Upper lobe of left lung (tissue), 6 donors: ENCODE measurements around the gene DOCK11. TPM values are rescaled to one million over a fixed set of nuclear protein-coding genes. Genes with fewer than 3 reads are reported as not detected.

ENCODE experiments used
- ATAC-seq, 2 donors: fragments of 200-7000 bp; cut with Tn5 transposase; one replicate each; pipeline ENCODE4 v1.9.1; 2022; ENCODE audit warnings: mild to moderate bottlenecking in 2 of 2, moderate library complexity in 2 of 2; ENCODE audit not compliant: low FRiP score in 2 of 2
- DNase-seq, 2 donors: peaks; one replicate each; pipeline ENCODE4 v3.0.0-alpha.2; 2019 to 2020
- H3K27ac ChIP-seq, 4 donors: fragments of 200-600 bp; sonication (generic); one replicate each; pipeline ENCODE4 v1.5.1; 2016 to 2019
- H3K27me3 ChIP-seq, 4 donors: fragments of 200-600 bp; sonication (generic); one replicate each; pipeline ENCODE4 v1.5.1; 2017 to 2019
- H3K36me3 ChIP-seq, 4 donors: fragments of 200-600 bp; sonication (generic); one replicate each; pipeline ENCODE4 v1.5.1; 2016 to 2019
- H3K4me1 ChIP-seq, 4 donors: fragments of 200-600 bp; sonication (generic); one replicate each; pipeline ENCODE4 v1.5.1; 2018 to 2019
- H3K4me3 ChIP-seq, 4 donors: fragments of 200-600 bp; sonication (generic); one replicate each; pipeline ENCODE4 v1.5.1; 2017 to 2019; ENCODE audit warnings: mild to moderate bottlenecking in 2 of 4, moderate library complexity in 1 of 4
- H3K9me3 ChIP-seq, 4 donors: fragments of 200-600 bp; sonication (generic); one replicate each; pipeline ENCODE4 v1.5.1; 2018 to 2019
- EP300 ChIP-seq, 4 donors: sonication (generic); formaldehyde crosslinking; IDR thresholded peaks; one replicate each; pipeline ENCODE4 v1.5.1; 2017; ENCODE audit warnings: antibody characterized with exemption in 4 of 4, control low read depth in 2 of 4
- POLR2A ChIP-seq, 4 donors: fragments of 450-650 bp; IDR thresholded peaks; one replicate each; pipeline ENCODE4 v1.5.1; 2016 to 2017; ENCODE audit warnings: antibody characterized with exemption in 4 of 4, mild to moderate bottlenecking in 2 of 4
- POLR2AphosphoS5 ChIP-seq, 2 donors: sonication (generic); formaldehyde crosslinking; IDR thresholded peaks; one replicate each; pipeline ENCODE4 v1.5.1; 2017; ENCODE audit warnings: antibody characterized with exemption in 2 of 2
- WGBS, 2 donors: methylation state at CpG; one replicate each; pipeline ENCODE4 v1.1.5; 2017 to 2018; 5-methylcytosine and 5-hydroxymethylcytosine counted together
- total RNA-seq, 6 donors: library from RNA; depleted of rRNA in 4 of 6; stranded (reverse); fragments of >200 nt in 4 of 6; gene quantifications; one replicate each; pipeline versions ENCODE4 v1.1.0 to v1.2.1, GENCODE V29; 2016 to 2021
- TF ChIP-seq, protein P1 (sequence below), 6 experiments: fragments of 450-650 bp in 4 of 6; fragments of 200-600 bp in 2 of 6; sonication (generic) in 2 of 6; IDR thresholded peaks; one replicate each; pipeline ENCODE4 v1.5.1; 2016 to 2019; ENCODE audit warnings: antibody characterized with exemption in 6 of 6
- donor health status: DM: no; HTN: no; CAD: no; lungs with moderate emphysema.
- donor health status: DM: no; HTN: yes; CAD: no; lungs with severe emphysema.

Gene DOCK11
- total RNA-seq, 6 donors from 2014 or later, result 20.6 to 51.6 (median 42.1) TPM

DNA sequence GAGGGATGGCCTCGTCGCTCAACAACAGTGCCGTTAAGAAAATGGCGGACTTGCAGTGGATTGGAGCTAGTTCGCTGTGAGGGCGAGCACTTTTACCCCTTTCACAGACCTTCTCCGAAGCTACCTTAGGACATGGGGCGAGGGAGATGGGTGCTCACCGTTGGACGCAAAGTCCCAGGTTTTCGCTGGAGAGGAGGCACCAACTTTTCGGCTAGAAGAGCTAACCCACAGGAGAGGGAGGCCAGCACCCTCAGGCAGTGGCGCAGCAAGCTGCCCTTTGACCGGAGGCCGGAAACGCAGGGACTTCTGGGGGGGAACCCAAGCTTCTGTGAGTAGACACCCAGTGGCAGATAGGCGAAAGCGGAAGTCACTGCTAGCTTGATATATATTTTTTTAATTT lies 138.7 kb downstream of the DOCK11 start:
- ATAC-seq (no peak), DNase-seq (no peak)
- Histone ChIP-seq H3K27me3 (no peaks in the 10 kb centered on the region), H3K4me3 (no peak overlapping the region), H3K27ac (no peak overlapping the region), H3K9me3 (no peaks in the 10 kb centered on the region), H3K4me1 (no peaks in the 10 kb centered on the region), H3K36me3 (peaks cover 0 to 4% (median 0%) of the 10 kb centered on the region in 4 donors)
- TF ChIP-seq, protein P1, sequence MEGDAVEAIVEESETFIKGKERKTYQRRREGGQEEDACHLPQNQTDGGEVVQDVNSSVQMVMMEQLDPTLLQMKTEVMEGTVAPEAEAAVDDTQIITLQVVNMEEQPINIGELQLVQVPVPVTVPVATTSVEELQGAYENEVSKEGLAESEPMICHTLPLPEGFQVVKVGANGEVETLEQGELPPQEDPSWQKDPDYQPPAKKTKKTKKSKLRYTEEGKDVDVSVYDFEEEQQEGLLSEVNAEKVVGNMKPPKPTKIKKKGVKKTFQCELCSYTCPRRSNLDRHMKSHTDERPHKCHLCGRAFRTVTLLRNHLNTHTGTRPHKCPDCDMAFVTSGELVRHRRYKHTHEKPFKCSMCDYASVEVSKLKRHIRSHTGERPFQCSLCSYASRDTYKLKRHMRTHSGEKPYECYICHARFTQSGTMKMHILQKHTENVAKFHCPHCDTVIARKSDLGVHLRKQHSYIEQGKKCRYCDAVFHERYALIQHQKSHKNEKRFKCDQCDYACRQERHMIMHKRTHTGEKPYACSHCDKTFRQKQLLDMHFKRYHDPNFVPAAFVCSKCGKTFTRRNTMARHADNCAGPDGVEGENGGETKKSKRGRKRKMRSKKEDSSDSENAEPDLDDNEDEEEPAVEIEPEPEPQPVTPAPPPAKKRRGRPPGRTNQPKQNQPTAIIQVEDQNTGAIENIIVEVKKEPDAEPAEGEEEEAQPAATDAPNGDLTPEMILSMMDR (IDR thresholded peaks at IDR 0.05), result no peak
- TF ChIP-seq POLR2AphosphoS5 (IDR thresholded peaks at IDR 0.05) (no peak), POLR2A (IDR thresholded peaks at IDR 0.05) (no peak)
- WGBS, 2 donors, result 95 to 98% methylated on average over 9 to 18 of the region's 18 CpGs

DNA sequence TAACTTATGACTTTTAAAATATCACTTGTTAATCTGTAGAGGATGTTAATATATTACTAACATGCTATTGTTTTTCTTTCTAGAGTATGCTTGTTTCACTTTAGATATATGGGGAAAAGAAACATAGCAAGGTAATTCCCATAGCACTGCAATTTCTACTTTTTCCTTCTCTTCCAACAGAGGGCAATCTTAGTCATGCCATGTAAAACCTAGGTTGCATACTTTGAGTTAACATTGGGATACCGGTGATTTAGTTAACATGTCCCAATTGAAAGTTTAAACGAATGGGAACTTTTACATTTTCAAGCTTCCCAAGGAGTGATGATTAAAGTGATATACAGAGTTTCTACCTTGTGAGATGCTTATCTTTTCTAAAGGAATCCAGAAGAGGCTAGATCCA lies 142.4 kb downstream of the DOCK11 start:
- no peak for DNase-seq

DNA sequence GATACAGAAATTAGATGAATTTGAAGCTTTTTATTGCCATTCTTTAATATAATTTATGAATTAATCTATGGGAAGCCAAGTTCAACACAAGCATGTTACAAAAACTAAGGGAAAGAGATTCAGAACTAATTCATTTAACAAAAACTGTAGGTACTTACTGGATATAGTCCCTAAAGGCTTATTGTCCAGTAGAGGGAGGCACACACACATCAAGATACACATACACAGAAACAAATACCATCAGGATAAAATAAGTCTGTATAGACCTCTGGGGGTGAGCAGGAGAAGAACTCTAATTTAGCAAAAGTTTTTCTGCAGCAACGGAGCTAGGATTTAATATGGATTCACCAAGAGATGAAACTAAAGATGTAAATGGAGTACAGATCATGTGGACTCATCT lies 148.8 kb downstream of the DOCK11 start:
- 45 to 55% methylated on average over 1 of the region's 1 CpG for WGBS, 2 donors
- no peaks in the 10 kb centered on the region for H3K27me3 ChIP-seq
- DNase-seq (no peak), ATAC-seq (no peak)
- peaks cover 0 to 7% (median 0%) of the 10 kb centered on the region in 4 donors for H3K36me3 ChIP-seq
- no peaks in the 10 kb centered on the region for H3K4me1 ChIP-seq
- TF ChIP-seq POLR2AphosphoS5 (IDR thresholded peaks at IDR 0.05) (no peak), EP300 (IDR thresholded peaks at IDR 0.05) (no peak)
- TF ChIP-seq, protein P1 (IDR thresholded peaks at IDR 0.05), result peak in 5 of 6 experiments; percentile 19 to 50 (median 22)
- H3K9me3 ChIP-seq, result no peaks in the 10 kb centered on the region
- no peak overlapping the region for H3K27ac ChIP-seq
- H3K4me3 ChIP-seq, result no peak overlapping the region

More for the DNA sequence above, 142.4 kb downstream of the DOCK11 start:
- 34% methylated on average over 2 of the region's 2 CpGs; no CpG with 5 or more reads in 1 of the 2 donors for WGBS, 2 donors
- H3K36me3 ChIP-seq, result peaks cover 0 to 11% (median 0%) of the 10 kb centered on the region in 4 donors
- no peaks in the 10 kb centered on the region for H3K4me1 ChIP-seq
- TF ChIP-seq POLR2A (IDR thresholded peaks at IDR 0.05) (no peak), EP300 (IDR thresholded peaks at IDR 0.05) (no peak), POLR2AphosphoS5 (IDR thresholded peaks at IDR 0.05) (no peak)
- TF ChIP-seq, protein P1 (IDR thresholded peaks at IDR 0.05), result no peak
- no peak overlapping the region for H3K4me3 ChIP-seq
- no peaks in the 10 kb centered on the region for H3K9me3 ChIP-seq
- H3K27me3 ChIP-seq, result no peaks in the 10 kb centered on the region
- H3K27ac ChIP-seq, result no peak overlapping the region
- ATAC-seq, result no peak

DNA sequence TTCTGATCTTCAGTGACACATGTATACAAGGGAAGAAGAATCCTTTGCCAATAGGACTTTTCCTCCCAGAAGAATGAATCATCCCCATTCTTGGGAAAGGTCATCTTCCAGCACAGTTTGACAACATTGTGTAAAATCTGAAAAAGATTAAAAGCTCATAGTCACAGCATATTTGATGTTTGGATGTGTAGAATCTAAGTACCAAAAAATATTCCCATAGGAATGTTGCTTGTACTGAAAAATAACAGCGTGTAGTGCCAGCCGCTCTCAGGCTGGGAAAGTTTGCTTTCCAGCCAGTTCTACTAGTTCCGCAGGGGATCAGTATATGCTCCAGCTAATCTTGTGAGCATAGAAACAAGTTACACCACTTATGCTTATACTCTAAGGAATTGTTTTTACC lies 157.1 kb downstream of the DOCK11 start:
- H3K4me1 ChIP-seq, result no peaks in the 10 kb centered on the region
- H3K27ac ChIP-seq, result no peak overlapping the region
- 65 to 72% methylated on average over 3 of the region's 3 CpGs for WGBS, 2 donors
- TF ChIP-seq POLR2A (IDR thresholded peaks at IDR 0.05) (no peak), POLR2AphosphoS5 (IDR thresholded peaks at IDR 0.05) (no peak), EP300 (IDR thresholded peaks at IDR 0.05) (no peak)
- TF ChIP-seq, protein P1 (IDR thresholded peaks at IDR 0.05), result no peak
- H3K9me3 ChIP-seq, result no peaks in the 10 kb centered on the region
- ATAC-seq (no peak), DNase-seq (no peak)
- no peaks in the 10 kb centered on the region for H3K27me3 ChIP-seq
- no peaks in the 10 kb centered on the region for H3K36me3 ChIP-seq
- no peak overlapping the region for H3K4me3 ChIP-seq

DNA sequence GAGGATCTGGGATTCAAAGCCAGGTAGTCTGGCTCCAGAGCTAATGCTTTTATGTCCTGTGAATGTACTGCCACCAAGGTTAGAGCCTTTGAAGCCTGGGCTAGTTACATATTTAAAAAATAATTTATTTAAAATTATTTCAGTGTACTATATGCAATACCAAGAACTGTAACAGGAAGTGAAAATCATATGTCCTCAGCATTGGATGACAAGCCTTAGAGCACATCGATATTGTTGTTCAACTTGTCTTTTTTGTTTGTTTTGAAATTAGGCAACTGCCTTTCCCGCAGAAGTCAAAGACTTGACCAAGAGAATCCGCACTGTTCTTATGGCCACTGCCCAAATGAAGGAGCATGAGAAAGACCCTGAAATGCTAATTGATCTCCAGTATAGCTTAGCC lies 158.7 kb downstream of the DOCK11 start:
- DNase-seq (no peak), ATAC-seq (no peak)
- Histone ChIP-seq H3K27me3 (no peaks in the 10 kb centered on the region), H3K27ac (no peak overlapping the region), H3K4me1 (no peaks in the 10 kb centered on the region), H3K9me3 (no peaks in the 10 kb centered on the region), H3K4me3 (no peak overlapping the region), H3K36me3 (no peaks in the 10 kb centered on the region)
- TF ChIP-seq POLR2AphosphoS5 (IDR thresholded peaks at IDR 0.05), result no peak
- TF ChIP-seq, protein P1 (IDR thresholded peaks at IDR 0.05), result no peak
- no peak for TF ChIP-seq EP300 (IDR thresholded peaks at IDR 0.05)
- no peak for TF ChIP-seq POLR2A (IDR thresholded peaks at IDR 0.05)
- WGBS, 2 donors, result 60 to 64% methylated on average over 3 of the region's 3 CpGs
